HL-60/S4 treated with retinoic acid at 250 ng/mL for 4 days and 3 days (cell line): ENCODE data around the gene CRK.
"Not testable (repeated sequence)": the region's sequence is repeated elsewhere in the genome, so short reads cannot be mapped to it uniquely, and the experiment has no call there.

ENCODE experiments used
- in situ Hi-C: fragments of 300-500 bp; cut with MboI; formaldehyde crosslinking; loops from 2 replicates; pipeline ENCODE4 v1.7.0; 2022; ENCODE audit warnings: low sequenced_read_pairs

The CRK gene

DNA sequence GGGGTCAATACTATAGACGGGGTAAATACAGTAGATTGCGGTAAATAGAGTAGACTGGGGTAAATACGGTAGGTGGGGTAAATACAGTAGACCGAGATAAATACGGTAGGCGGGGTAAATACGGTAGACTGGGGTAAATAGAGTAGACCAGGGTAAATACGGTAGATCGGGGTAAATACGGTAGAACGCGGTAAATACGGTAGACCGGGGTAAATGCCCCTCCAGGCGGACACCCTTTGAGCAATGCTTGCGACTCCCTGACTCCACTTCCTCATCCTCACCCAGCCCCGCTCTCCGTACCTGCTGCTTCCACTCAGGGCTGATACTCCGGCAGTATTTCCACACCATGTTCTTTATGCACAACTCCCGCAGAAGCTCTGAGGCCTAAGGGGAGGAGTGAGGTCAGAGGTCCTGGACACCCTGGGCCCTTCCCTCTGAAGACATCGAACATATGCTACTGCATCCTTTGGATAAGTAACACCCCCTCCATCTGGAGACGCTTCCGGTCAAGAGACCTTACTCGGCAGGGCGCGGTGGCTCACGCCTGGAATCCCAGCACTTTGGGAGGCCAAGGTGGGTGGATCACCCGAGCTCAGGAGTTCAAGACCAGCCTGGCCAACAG lies 13.3 kb upstream of the CRK start:
- in situ Hi-C loops, result no loop called here

GRCh38 chr17:1467898-1468492 lies 12.0 kb upstream of the CRK start:
- in situ Hi-C loops, result no loop called here

GRCh38 chr17:1467258-1467657 lies 11.2 kb upstream of the CRK start:
- in situ Hi-C loops, result no loop called here

- in situ Hi-C loops, result no loop called here
These were observed 8.2 kb upstream of the CRK start for GRCh38 chr17:1464186-1464585.

GRCh38 chr17:1462164-1463112 lies 6.4 kb upstream of the CRK start:
- in situ Hi-C loops, result no loop called here

GRCh38 chr17:1461198-1461944 lies 5.3 kb upstream of the CRK start:
- in situ Hi-C loops, result no loop called here

- in situ Hi-C loops, result no loop called here
These were observed 4.2 kb upstream of the CRK start for GRCh38 chr17:1460233-1460632.

- in situ Hi-C loops, result no loop called here
These were observed 688 bp downstream of the CRK start for GRCh38 chr17:1455291-1455796.

GRCh38 chr17:1454541-1454940 lies 1.5 kb downstream of the CRK start:
- in situ Hi-C loops, result no loop called here

DNA sequence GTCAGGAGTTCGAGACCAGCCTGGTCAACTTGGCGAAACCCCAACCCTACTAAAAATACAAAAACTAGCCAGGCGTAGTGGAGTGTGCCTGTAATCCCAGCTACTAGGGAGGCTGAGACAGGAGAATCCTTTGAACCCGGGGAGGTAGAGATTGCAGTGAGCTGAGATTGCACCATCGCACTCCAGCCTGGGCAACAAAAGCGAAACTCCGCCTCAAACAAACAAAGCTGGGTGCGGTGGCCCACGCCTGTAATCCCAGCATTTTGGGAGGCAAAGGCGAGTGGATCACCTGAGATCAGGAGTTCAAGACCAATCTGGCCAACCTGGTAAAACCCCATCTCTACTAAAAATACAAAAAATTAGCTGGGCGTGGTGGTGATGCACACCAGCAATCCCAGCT lies 2.3 kb downstream of the CRK start:
- in situ Hi-C loops, result not testable (repeated sequence)

DNA sequence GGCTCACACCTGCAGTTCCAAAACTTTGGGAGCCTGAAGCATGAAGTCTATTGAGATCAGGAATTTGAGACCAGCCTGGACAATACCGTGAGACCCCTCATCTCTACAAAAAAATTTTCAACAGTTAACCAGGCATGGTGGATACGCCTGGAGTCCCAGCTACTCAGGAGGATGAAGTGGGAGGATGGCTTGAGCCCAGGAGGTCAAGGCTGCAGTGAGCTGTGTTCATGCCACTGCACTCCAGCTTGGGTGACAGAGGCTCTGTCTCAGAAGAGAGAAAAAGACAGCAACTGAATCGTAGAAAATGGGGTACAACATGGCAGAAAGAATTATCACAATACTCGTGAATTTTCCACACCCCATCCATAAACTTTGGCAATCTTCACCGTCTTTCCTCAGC lies 3.2 kb downstream of the CRK start:
- in situ Hi-C loops, result no loop called here

GRCh38 chr17:1450261-1450660 lies 5.8 kb downstream of the CRK start:
- in situ Hi-C loops, result not testable (repeated sequence)

DNA sequence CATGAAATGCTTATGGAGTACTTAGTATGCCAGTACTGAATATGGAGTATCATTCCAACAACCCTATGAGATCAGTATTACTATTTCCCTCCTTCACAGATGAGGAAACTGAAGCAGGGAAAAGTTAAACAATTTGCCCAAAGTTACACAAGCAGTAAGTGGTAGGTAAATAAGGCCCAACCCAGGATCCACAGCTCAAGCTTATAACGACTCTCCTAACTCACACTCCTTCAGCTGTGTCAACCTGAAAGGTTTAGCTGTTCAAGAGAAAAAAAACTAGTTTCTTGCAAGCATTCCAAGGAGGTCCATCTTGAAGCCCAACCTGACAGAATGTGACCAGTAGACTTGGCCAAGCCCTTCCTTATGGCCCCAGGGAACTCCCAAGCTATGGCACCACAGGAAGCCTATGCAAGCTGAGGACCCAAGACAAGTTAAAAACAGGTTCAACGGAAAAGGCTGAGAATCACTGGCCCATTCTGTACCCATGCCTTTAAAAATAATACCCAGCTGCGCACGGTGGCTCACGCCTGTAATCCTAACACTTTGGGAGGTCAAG lies 6.5 kb downstream of the CRK start:
- in situ Hi-C loops, result no loop called here

GRCh38 chr17:1447052-1447451 lies 9.0 kb downstream of the CRK start:
- in situ Hi-C loops, result no loop called here

DNA sequence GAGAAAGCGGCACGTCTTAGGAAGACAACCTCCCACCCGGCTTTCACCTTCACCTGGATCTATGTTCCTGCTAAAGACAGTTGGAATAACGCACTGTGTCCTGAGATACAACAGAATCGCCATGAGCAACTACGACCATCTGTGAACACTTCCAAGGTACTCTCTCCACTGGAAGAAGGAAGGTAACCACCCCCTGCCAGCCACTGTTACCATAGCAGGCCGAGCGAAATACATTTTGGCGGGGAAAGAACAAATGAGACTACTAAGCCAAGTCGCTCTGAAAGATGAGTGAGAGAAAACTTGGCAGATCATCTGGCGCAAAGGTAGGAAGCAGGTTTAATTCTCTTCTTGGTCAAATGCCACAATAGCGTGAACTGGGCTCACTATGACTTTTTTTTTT lies 9.8 kb downstream of the CRK start:
- in situ Hi-C loops, result no loop called here

DNA sequence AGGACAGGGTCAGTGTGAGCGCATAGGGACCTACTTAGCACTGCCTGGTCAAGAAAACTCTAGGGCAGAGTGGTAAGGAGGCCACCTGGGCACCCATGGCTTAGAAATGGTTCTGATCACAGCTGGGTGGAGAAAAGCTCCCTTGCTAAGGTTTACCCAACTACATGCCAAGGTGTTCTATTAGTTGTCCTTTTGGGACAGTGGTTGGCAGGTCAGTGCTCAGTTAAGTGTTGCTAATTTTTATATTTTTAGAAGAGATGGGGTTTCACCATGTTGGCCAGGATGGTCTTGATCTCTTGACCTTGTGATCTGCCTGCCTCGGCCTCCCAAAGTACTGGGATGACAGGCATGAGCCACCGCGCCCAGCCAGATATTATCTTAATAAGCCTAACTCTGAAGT lies 10.3 kb downstream of the CRK start:
- in situ Hi-C loops, result not testable (repeated sequence)

DNA sequence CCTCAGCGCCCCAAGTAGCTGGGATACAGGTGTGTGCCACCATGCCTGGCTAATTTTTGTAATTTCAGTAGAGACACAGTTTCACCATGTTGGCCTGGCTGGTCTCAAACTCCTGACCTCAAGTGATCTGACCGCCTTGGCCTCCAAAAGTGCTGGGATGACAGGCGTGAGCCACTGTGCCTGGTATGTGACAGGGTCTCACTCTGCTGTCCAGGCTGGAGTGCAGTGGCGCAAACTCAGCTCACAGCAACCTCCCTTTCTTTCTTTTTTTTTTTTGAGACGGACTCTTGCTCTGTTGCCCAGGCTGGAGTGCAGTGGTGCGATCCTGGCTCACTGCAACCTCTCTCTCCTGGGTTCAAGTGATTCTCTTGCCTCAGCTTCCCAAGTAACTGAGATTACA lies 13.3 kb downstream of the CRK start:
- in situ Hi-C loops, result not testable (repeated sequence)

GRCh38 chr17:1442187-1442586 lies 13.8 kb downstream of the CRK start:
- in situ Hi-C loops, result no loop called here

- in situ Hi-C loops, result no loop called here
These were observed 15.1 kb downstream of the CRK start for GRCh38 chr17:1440921-1441320.

DNA sequence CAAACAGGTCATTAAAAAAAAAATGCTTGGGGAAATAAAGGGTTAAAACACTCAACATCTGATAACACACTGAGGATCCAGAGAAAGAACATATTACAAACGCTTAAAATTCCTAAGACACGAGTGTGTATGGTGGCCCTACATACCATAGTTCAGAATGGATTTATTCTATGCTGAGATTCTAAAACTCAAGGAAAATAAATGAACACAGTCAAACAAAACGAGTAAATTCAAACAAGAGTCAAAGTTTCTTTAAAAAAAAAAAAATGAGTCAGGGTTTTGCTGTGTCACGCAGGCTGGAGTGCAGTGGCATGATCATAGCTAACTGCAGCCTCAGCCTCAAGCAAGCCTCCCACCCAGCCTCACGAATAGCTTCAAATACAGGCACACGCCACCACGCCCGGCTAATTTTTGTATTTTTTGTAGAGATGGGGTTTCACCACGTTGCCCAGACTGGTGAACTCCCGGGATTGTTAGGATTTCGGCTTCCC lies 17.4 kb downstream of the CRK start:
- in situ Hi-C loops, result no loop called here

DNA sequence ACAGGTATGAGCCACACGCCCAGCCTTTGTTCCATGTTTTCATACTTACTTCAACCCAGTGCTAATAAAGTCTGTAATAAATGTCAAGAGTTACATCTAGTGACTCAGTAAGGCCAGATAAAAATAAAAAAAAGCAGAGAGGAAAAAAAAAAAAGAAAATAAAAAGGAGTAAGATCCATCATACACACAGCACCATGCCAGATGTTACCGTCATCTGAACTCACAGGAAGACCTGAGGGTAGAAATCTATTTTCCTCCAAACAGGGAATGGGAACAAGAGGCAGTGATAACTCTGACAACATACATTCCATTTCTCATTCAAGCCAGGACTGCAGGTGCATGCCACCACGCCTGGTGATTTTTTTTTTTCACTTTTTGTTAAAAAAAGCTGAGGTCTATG lies 20.7 kb downstream of the CRK start:
- in situ Hi-C loops, result no loop called here
